ENCODE results near the gene ATAD2B. TPM values are rescaled to one million over a fixed set of nuclear protein-coding genes. Genes with fewer than 3 reads are reported as not detected.
A peak's percentile ranks its signal among the peaks of the same experiment; 100 is the strongest.

Gene ATAD2B
- total RNA-seq, 1 donor from 2014 or later = 8.1 TPM

DNA sequence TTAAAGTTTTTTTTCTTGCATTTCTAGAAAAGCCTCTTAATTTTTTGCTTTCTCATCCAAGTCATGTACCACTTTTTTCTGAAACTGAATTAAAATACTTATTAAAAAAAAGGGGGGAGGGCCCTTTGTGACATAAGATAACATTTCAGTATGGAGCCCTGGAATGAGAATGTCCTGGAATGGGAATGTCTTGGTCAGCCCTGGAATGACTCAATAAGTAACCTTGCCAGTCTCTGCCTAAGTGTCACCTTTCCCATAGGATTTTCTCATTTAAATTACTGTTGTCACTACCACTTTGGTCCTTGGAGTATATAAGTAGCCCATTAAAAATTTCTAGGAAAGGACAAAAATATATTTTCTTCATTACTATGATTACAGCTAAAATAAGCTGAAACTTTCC lies 18.1 kb upstream of the ATAD2B start:
- no peaks in the 10 kb centered on the region for H3K36me3 ChIP-seq (ENCODE audit: control insufficient read depth, insufficient read depth, low read length)
- no peak for DNase-seq (ENCODE audit: low read depth)
- no peaks in the 10 kb centered on the region for H3K27me3 ChIP-seq (ENCODE audit: control insufficient read depth, insufficient read depth, low read length)
- no peak overlapping the region for H3K4me3 ChIP-seq (ENCODE audit: low read depth, low read length)
- no peak for TF ChIP-seq CTCF (IDR thresholded peaks at IDR 0.05; ENCODE audit: insufficient read depth, low read length, poor library complexity, severe bottlenecking)

- H3K4me3 ChIP-seq (ENCODE audit: low read depth, low read length) = no peak overlapping the region
- no peak for TF ChIP-seq CTCF (IDR thresholded peaks at IDR 0.05; ENCODE audit: insufficient read depth, low read length, poor library complexity, severe bottlenecking)
- DNase-seq (ENCODE audit: low read depth) = no peak
- no peaks in the 10 kb centered on the region for H3K27me3 ChIP-seq (ENCODE audit: control insufficient read depth, insufficient read depth, low read length)
- H3K36me3 ChIP-seq (ENCODE audit: control insufficient read depth, insufficient read depth, low read length) = no peaks in the 10 kb centered on the region
Measured at GRCh38 chr2:23944527-23944926, 17.6 kb upstream of the ATAD2B start.

DNA sequence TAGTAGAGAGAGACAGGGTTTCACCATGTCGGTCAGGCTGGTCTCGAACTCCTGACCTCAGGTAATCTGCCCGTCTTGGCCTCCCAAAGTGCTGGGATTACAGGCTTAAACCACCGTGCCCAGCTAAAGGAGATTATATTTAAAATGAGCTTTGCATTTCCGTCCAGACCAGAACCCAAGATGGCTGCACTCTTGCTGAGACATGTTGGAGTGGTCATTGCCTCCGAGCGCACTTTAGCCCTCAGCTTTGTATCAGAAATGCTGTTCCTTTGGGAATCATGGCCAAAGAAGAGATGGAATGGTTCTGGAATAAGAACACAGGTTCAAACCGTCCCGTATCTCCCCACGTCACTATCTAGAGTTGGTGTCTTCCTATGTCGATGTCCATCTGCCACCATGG lies 16.7 kb upstream of the ATAD2B start:
- TF ChIP-seq CTCF (IDR thresholded peaks at IDR 0.05; ENCODE audit: insufficient read depth, low read length, poor library complexity, severe bottlenecking) = no peak

GRCh38 chr2:23941644-23942043 lies 14.7 kb upstream of the ATAD2B start:
- no peak for DNase-seq (ENCODE audit: low read depth)
- no peaks in the 10 kb centered on the region for H3K27me3 ChIP-seq (ENCODE audit: control insufficient read depth, insufficient read depth, low read length)
- TF ChIP-seq CTCF (IDR thresholded peaks at IDR 0.05; ENCODE audit: insufficient read depth, low read length, poor library complexity, severe bottlenecking) = no peak
- H3K36me3 ChIP-seq (ENCODE audit: control insufficient read depth, insufficient read depth, low read length) = no peaks in the 10 kb centered on the region
- peak overlapping the region; percentile 55 for H3K4me3 ChIP-seq (ENCODE audit: low read depth, low read length)

More for the DNA sequence above, 16.7 kb upstream of the ATAD2B start:
- H3K27me3 ChIP-seq (ENCODE audit: control insufficient read depth, insufficient read depth, low read length) = no peaks in the 10 kb centered on the region
- no peaks in the 10 kb centered on the region for H3K36me3 ChIP-seq (ENCODE audit: control insufficient read depth, insufficient read depth, low read length)
- no peak overlapping the region for H3K4me3 ChIP-seq (ENCODE audit: low read depth, low read length)
- DNase-seq (ENCODE audit: low read depth) = no peak

GRCh38 chr2:23940718-23941620 lies 14.0 kb upstream of the ATAD2B start:
- Histone ChIP-seq H3K36me3 (ENCODE audit: control insufficient read depth, insufficient read depth, low read length) (no peaks in the 10 kb centered on the region), H3K4me3 (ENCODE audit: low read depth, low read length) (peak overlapping the region; percentile 55), H3K27me3 (ENCODE audit: control insufficient read depth, insufficient read depth, low read length) (no peaks in the 10 kb centered on the region)
- TF ChIP-seq CTCF (IDR thresholded peaks at IDR 0.05; ENCODE audit: insufficient read depth, low read length, poor library complexity, severe bottlenecking) = no peak
- no peak for DNase-seq (ENCODE audit: low read depth)

Data from kidney epithelial cell (primary cell).